GM23248 (cell line): ENCODE results near the gene TRIOBP. TPM values are rescaled to one million over a fixed set of nuclear protein-coding genes. Genes with fewer than 3 reads are reported as not detected.

ENCODE experiments used
- DNase-seq: peaks from one replicate; pipeline ENCODE4 v3.0.0-alpha.2; 2015
- H2AFZ ChIP-seq: fragments of 200-600 bp; sonication (generic); 2 replicates; pipeline ENCODE4 v1.6.1; 2016; ENCODE audit warnings: antibody characterized with exemption
- H3F3A ChIP-seq: fragments of 200-600 bp; sonication (generic); 2 replicates; pipeline ENCODE4 v1.6.1; 2016; ENCODE audit warnings: mild to moderate bottlenecking, antibody characterized with exemption, mixed run types; ENCODE audit not compliant: insufficient read depth
- H3K27ac ChIP-seq: fragments of 200-600 bp; sonication (generic); 2 replicates; pipeline ENCODE4 v1.5.1; 2016; ENCODE audit warnings: mild to moderate bottlenecking
- H3K27me3 ChIP-seq: fragments of 200-600 bp; sonication (generic); replicated peaks from 2 replicates; pipeline ENCODE4 v1.6.1; 2016; ENCODE audit warnings: mild to moderate bottlenecking; ENCODE audit not compliant: insufficient read depth
- H3K36me3 ChIP-seq: fragments of 200-600 bp; sonication (generic); 2 replicates; pipeline ENCODE4 v1.6.1; 2016; ENCODE audit warnings: low read depth, mild to moderate bottlenecking
- H3K4me1 ChIP-seq: fragments of 200-600 bp; sonication (generic); 2 replicates; pipeline ENCODE4 v1.6.1; 2016; ENCODE audit warnings: mild to moderate bottlenecking; ENCODE audit not compliant: insufficient read depth
- H3K4me2 ChIP-seq: fragments of 200-600 bp; sonication (generic); one replicate; pipeline ENCODE4 v1.6.1; 2016; ENCODE audit warnings: mild to moderate bottlenecking; ENCODE audit not compliant: unreplicated experiment
- H3K4me3 ChIP-seq: fragments of 200-600 bp; sonication (generic); 2 replicates; pipeline ENCODE4 v1.5.1; 2016; ENCODE audit warnings: mild to moderate bottlenecking
- H3K79me2 ChIP-seq: fragments of 200-600 bp; sonication (generic); 2 replicates; pipeline ENCODE4 v1.6.1; 2016; ENCODE audit warnings: mild to moderate bottlenecking; ENCODE audit not compliant: insufficient read depth
- H3K9ac ChIP-seq: fragments of 200-600 bp; sonication (generic); 2 replicates; pipeline ENCODE4 v1.6.1; 2016; ENCODE audit warnings: mild to moderate bottlenecking
- H3K9me2 ChIP-seq: fragments of 200-600 bp; sonication (generic); 2 replicates; pipeline ENCODE4 v1.6.1; 2016; ENCODE audit warnings: mixed run types, mild to moderate bottlenecking, moderate library complexity; ENCODE audit not compliant: insufficient read depth
- H3K9me3 ChIP-seq: fragments of 200-600 bp; sonication (generic); one replicate; pipeline ENCODE4 v1.6.1; 2017; ENCODE audit warnings: low read depth
- H4K20me1 ChIP-seq: fragments of 200-600 bp; sonication (generic); 2 replicates; pipeline ENCODE4 v1.6.0; 2016; ENCODE audit not compliant: insufficient read depth
- EZH2 ChIP-seq: fragments of 200-600 bp; sonication (generic); IDR thresholded peaks from 2 replicates; pipeline ENCODE4 v1.6.1; 2018; ENCODE audit warnings: antibody characterized with exemption, mild to moderate bottlenecking; ENCODE audit not compliant: insufficient read depth, poor library complexity, severe bottlenecking
- EZH2phosphoT487 ChIP-seq: fragments of 200-600 bp; sonication (generic); IDR thresholded peaks from 2 replicates; pipeline ENCODE4 v1.6.1; 2018; ENCODE audit warnings: antibody characterized with exemption, moderate library complexity, mild to moderate bottlenecking, low read depth; ENCODE audit not compliant: insufficient read depth
- WGBS, 2 experiments: methylation state at CpG; one replicate each; pipeline ENCODE4 v1.1.6; 2015 to 2017; ENCODE audit warnings: low lambda C conversion rate in 2 of 2, low coverage in 1 of 2; ENCODE audit errors: missing lambda C conversion rate in 2 of 2; 5-methylcytosine and 5-hydroxymethylcytosine counted together
- in situ Hi-C: fragments of 300-500 bp; cut with MboI; formaldehyde crosslinking; loops from 2 replicates; pipeline ENCODE4 v1.15.0; 2020
- polyA plus RNA-seq: library from polyadenylated mRNA; unstranded; fragments of >200 nt; fragmentation: Nextera tagmentation; extraction: Ambion mirVana; gene quantifications from 2 replicates; pipeline ENCODE4 v1.2.1, GENCODE V29; 2016
- total RNA-seq: library from RNA; depleted of rRNA; stranded (reverse); fragments of >200 nt; shearing (Covaris generic); gene quantifications from 2 replicates; pipeline ENCODE4 v1.2.3, GENCODE V29; 2014

The TRIOBP gene
- total and polyA plus RNA-seq, 2 experiments from 2014 or later: 123 to 135 TPM

DNA sequence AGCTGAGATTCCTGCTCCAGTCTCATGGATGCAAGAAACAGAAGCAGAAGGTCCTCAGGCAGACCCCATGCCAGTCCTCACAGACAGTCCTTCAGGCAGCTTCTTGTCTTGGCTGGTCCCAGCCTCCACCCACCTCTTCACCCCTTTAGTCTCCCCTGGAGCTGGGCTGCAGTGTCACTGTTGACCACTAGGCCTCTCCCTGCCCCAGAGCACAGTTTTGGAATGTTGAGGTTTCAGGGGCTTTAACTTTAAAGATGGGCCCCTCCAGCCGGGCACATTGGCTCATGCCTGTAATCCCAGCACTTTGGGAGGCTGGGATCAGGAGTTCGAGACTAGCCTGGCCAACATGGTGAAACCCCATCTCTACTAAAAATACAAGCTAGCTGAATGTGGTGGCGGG is 71.4 kb downstream of the TRIOBP start:
- TF ChIP-seq EZH2phosphoT487 (no peak), EZH2 (no peak)
- Histone ChIP-seq H4K20me1 (no peaks in the 10 kb centered on the region), H3K9ac (no peak overlapping the region), H3K27me3 (no peaks in the 10 kb centered on the region), H3K27ac (no peak overlapping the region), H3K9me2 (no peaks in the 10 kb centered on the region), H3K4me2 (no peak overlapping the region), H3K4me3 (no peak overlapping the region), H3K79me2 (0 out of 2 replicates have a peak, but pooled peaks cover 5% of the 10 kb centered on the region), H2AFZ (no peak overlapping the region), H3K4me1 (no peaks in the 10 kb centered on the region), H3K36me3 (peaks cover 21% of the 10 kb centered on the region), H3F3A (no peaks in the 10 kb centered on the region), H3K9me3 (no peaks in the 10 kb centered on the region)
- 97 to 100% methylated on average over 3 of the region's 3 CpGs for WGBS, 2 experiments
- in situ Hi-C loops: no loop called here
- DNase-seq: no peak

DNA sequence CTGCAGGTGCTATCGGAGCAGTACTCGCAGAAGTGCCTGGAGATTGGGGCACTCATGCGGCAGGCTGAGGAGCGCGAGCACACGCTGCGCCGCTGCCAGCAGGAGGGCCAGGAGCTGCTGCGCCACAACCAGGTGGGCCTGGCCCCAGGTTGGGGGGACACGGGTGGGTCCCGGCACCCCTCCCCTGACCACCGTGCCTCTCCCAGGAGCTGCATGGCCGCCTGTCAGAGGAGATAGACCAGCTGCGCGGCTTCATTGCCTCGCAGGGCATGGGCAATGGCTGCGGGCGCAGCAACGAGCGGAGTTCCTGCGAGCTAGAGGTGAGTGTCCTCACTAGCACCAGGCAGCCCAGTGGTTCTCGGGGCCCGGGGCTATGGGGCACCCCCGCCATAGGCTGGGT is 72.2 kb downstream of the TRIOBP start:
- Histone ChIP-seq H3K9ac (no peak overlapping the region), H3F3A (no peaks in the 10 kb centered on the region), H3K4me2 (no peak overlapping the region), H3K9me2 (no peaks in the 10 kb centered on the region), H3K9me3 (no peaks in the 10 kb centered on the region), H3K4me3 (no peak overlapping the region), H3K27me3 (no peaks in the 10 kb centered on the region), H3K79me2 (0 out of 2 replicates have a peak, but pooled peaks cover 2% of the 10 kb centered on the region), H3K36me3 (peaks cover 25% of the 10 kb centered on the region), H2AFZ (no peak overlapping the region), H4K20me1 (no peaks in the 10 kb centered on the region), H3K4me1 (no peaks in the 10 kb centered on the region), H3K27ac (no peak overlapping the region)
- DNase-seq: no peak
- in situ Hi-C loops: no loop called here
- WGBS, 2 experiments: 95 to 97% methylated on average over 24 of the region's 24 CpGs
- no peak for TF ChIP-seq EZH2
- TF ChIP-seq EZH2phosphoT487: no peak

DNA sequence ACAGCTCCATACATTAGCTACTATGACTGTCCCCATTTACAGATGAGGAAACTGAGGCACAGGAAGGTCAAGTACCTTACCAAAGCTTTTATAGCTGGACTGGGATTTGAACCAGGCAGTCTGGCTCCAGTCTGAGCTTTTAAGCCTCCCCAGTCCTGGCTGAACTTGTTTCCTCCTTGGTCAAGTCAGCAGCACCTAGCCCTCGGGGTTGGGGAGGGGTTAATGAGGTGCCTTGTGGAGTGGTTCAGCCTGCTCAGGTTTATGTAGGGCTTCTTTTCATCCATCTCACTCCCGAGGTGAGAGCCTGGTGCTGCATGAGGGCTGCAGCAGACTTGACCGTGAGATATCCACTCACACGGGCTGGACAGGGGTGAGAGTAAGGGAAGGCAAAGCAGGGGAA is 74.2 kb downstream of the TRIOBP start:
- H2AFZ ChIP-seq: no peak overlapping the region
- no peak overlapping the region for H3K4me2 ChIP-seq
- DNase-seq: no peak
- H4K20me1 ChIP-seq: no peaks in the 10 kb centered on the region
- H3F3A ChIP-seq: peaks cover 19% of the 10 kb centered on the region; the same call in 1 of the 2 replicates
- H3K4me1 ChIP-seq: peaks cover 13% of the 10 kb centered on the region
- 56 to 58% methylated on average over 4 of the region's 4 CpGs for WGBS, 2 experiments
- H3K9ac ChIP-seq: no peak overlapping the region
- no peaks in the 10 kb centered on the region for H3K9me2 ChIP-seq
- H3K4me3 ChIP-seq: no peak overlapping the region
- no peak for TF ChIP-seq EZH2
- no peak for TF ChIP-seq EZH2phosphoT487
- H3K27me3 ChIP-seq: no peaks in the 10 kb centered on the region
- in situ Hi-C loops: no loop called here
- H3K9me3 ChIP-seq: no peaks in the 10 kb centered on the region
- H3K79me2 ChIP-seq: no peaks in the 10 kb centered on the region
- H3K36me3 ChIP-seq: peaks cover 14% of the 10 kb centered on the region
- H3K27ac ChIP-seq: no peak overlapping the region

DNA sequence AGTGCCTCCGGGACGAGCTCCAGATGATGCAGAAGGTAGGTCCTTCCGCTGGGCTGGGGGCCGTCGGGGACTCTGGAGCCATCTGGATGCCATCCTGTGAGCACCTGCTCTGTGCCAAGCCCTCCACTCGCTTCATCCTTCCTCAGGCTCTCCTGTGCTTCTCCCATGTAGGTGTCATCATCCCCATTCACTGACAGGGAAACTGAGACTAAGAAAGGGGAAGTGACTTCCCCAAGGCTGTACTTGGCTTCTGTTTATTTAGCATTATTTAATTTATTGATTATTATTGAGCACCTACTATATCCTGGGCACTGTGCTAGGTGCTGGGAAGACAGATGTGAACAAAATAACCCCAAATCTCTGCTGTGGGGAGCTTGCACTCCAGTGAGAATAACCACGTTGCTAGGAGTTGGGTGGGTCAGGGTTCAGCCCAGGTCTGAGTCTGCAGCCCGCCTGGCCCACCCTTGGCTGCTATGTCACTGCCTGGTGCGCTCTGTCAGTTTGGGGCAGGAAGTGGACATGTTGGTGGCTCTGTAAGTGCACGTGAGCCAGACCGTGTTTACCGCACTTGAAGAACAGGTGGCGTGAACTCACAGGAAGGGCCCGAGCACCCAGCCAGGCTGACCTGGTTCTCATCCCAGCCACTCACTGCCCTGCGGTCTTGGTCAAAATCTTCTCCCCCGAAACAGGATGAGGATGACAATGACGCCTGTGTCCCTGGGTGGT is 75.0 kb downstream of the TRIOBP start:
- 92 to 94% methylated on average over 17 of the region's 17 CpGs for WGBS, 2 experiments
- peaks cover 14% of the 10 kb centered on the region for H3K36me3 ChIP-seq
- in situ Hi-C loops: no loop called here

More for the DNA sequence above, 75.0 kb downstream of the TRIOBP start:
- DNase-seq: no peak
- H3K9ac ChIP-seq: no peak overlapping the region
- no peak overlapping the region for H2AFZ ChIP-seq
- no peaks in the 10 kb centered on the region for H3K27me3 ChIP-seq
- no peaks in the 10 kb centered on the region for H3K79me2 ChIP-seq
- H3K27ac ChIP-seq: no peak overlapping the region
- H4K20me1 ChIP-seq: no peaks in the 10 kb centered on the region
- peaks cover 26% of the 10 kb centered on the region for H3F3A ChIP-seq
- H3K4me1 ChIP-seq: peaks cover 19% of the 10 kb centered on the region
- no peak overlapping the region for H3K4me2 ChIP-seq
- H3K9me3 ChIP-seq: no peaks in the 10 kb centered on the region
- H3K4me3 ChIP-seq: no peak overlapping the region
- H3K9me2 ChIP-seq: no peaks in the 10 kb centered on the region
- TF ChIP-seq EZH2phosphoT487: no peak
- TF ChIP-seq EZH2: no peak
